Heart left ventricle (tissue), 13 donors: Measurements from ENCODE around the gene TEF.

Source experiments
- CTCF ChIP-seq, 12 donors: fragments of 200-600 bp; sonication (generic) in 4 of 12; IDR thresholded peaks; one replicate each; pipeline versions ENCODE4 v1.5.0 to v1.8.0; 2018 to 2022; ENCODE audit warnings: antibody characterized with exemption in 12 of 12, mild to moderate bottlenecking in 5 of 12
- POLR2A ChIP-seq, 2 donors: fragments of 450-650 bp; IDR thresholded peaks; one replicate each; pipeline ENCODE4 v1.6.1; 2017; ENCODE audit warnings: antibody characterized with exemption in 2 of 2, mild to moderate bottlenecking in 2 of 2, moderate library complexity in 2 of 2
- donor health status: ischemic (EF 13 %, LVEDD 7.1; RV severe dilation, severe dysfunction).
- donor health status: DM: no; HTN: yes; CAD: no.
- donor health status: DM: no; HTN: no; CAD: no.
- donor health status: ischemic (EF 25% LVEDD 6.9; RV normal size, moderate dysfunction).
- donor health status: ischemic (EF 25% LVEDD 5.7; RV mildly dilated, moderate dysfunction).
- donor health status: ischemic (EF 35%, LVEDD 5.7; RV mildly dilated, moderate dysfunction).
- donor health status: nonischemic (EF 11% LVEDD 7.7; RV severe dilation, severe dysfunction).
- donor health status: DM: yes; HTN: yes; CAD: no.
- donor health status: PGD.
- donor health status: ischemic (EF 29% LVEDD 5.4; RV normal size, mild dysfunction).
- donor health status: nonischemic (EF 23%, LVEDD 6.1; RV moderate dilation, normal function).

- no peak for TF ChIP-seq POLR2A (IDR thresholded peaks at IDR 0.05)
- TF ChIP-seq CTCF (IDR thresholded peaks at IDR 0.05), result no peak
Observed at GRCh38 chr22:41382098-41382578, 396 bp downstream of the TEF start.
